AG08396 (cell line): ENCODE data around the gene SDK1.
"Not testable (repeated sequence)": the region's sequence is repeated elsewhere in the genome, so short reads cannot be mapped to it uniquely, and the experiment has no call there.

Source experiments
- DNase-seq: peaks from one replicate; pipeline ENCODE4 v3.0.0; 2012; ENCODE audit warnings: low spot score, mixed read lengths

The SDK1 gene

GRCh38 chr7:4202954-4203353, 901.9 kb downstream of the SDK1 start:
- DNase-seq = no peak

DNA sequence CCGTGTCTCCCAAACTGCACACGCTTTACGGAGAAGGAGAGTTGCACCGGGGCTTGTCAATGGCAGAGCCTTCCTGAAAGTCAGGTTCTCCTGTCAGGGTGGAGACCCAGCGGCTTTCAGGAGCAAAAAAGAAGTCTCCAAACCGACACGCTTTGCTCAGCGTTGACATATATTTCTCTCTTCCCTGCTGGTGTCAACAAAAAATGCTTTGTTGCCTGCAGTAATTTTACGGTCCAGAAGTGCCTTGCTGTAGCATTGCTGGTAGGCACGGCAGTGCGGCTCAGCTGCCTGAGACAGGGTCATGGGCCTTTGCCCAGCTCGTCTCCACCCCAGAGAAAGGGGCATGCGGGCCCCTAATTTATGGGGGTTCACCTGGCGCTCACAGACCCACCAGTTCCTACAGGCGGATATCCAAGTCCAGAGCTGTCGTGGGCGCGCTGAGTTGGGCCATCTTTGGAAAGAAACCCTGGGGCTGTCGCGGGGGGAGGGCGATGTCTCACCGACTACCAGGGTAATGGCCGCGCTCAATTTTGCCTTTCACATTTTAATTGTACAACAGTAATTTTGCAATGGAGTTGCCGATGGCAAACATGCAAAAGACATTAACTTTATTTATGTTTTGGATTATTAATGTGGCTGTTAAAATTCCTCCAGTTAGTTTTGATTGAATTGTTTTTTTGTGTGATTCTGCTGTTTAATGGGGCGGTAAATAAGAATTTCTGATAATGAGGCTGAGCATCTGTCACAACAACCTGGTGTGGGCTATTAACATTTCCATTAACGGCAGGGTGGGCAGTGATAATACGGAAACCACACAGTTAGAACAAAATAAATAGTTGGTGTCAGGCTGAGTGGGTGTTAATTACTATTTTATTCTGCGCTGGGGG, 902.8 kb downstream of the SDK1 start:
- no peak for DNase-seq

GRCh38 chr7:4204513-4205165, 903.6 kb downstream of the SDK1 start:
- DNase-seq = no peak

- DNase-seq = no peak
Measured at GRCh38 chr7:4205828-4206227, 904.8 kb downstream of the SDK1 start.

GRCh38 chr7:4207011-4207410, 906.0 kb downstream of the SDK1 start:
- no peak for DNase-seq

- no peak for DNase-seq
Measured at GRCh38 chr7:4208086-4208485, 907.0 kb downstream of the SDK1 start.

- DNase-seq = no peak
Measured at GRCh38 chr7:4208586-4208985, 907.5 kb downstream of the SDK1 start.

GRCh38 chr7:4209126-4209525, 908.1 kb downstream of the SDK1 start:
- DNase-seq = no peak

GRCh38 chr7:4209966-4210365, 908.9 kb downstream of the SDK1 start:
- DNase-seq = no peak

GRCh38 chr7:4210821-4211220, 909.8 kb downstream of the SDK1 start:
- no peak for DNase-seq

GRCh38 chr7:4211261-4211660, 910.2 kb downstream of the SDK1 start:
- DNase-seq = no peak

GRCh38 chr7:4212376-4212775, 911.3 kb downstream of the SDK1 start:
- no peak for DNase-seq

GRCh38 chr7:4214291-4215155, 913.5 kb downstream of the SDK1 start:
- DNase-seq = no peak

GRCh38 chr7:4215176-4215720, 914.2 kb downstream of the SDK1 start:
- DNase-seq = no peak

DNA sequence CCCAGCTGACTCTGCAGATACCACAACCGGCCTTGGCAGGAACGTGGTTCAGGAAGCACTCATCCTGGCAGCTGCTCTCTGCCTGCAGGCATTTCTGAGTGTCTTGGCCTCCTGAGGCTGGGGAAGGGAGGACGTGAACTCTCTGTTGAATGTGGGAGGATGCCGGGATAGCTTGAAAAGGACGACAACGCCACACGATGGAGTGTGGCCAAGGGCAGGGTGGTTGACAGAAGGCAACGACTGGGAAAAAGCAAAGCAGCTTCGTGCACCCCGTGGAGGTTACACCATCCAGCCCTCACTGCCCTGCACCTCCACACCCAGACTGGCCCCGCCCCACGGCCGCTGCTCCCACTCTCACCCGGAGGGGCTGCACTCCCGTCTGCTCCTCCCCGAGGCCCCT, 915.0 kb downstream of the SDK1 start:
- DNase-seq = no peak

DNA sequence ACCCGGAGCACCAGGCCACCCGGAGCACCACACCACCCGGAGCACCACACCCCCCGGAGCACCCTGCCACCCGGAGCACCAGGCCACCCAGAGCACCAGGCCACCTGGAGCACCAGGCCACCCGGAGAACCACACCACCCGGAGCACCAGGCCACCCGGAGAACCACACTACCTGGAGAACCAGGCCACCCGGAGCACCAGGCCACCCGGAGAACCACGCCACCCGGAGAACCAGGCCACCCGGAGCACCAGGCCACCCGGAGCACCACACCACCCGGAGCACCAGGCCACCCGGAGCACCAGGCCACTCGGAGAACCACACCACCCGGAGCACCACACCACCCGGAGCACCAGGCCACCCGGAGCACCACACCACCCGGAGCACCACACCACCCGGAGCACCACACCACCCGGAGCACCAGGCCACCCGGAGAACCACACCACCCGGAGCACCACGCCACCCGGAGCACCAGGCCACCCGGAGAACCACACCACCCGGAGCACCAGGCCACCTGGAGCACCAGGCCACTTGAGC, 916.1 kb downstream of the SDK1 start:
- DNase-seq = not testable (repeated sequence)

GRCh38 chr7:4218481-4218880, 917.4 kb downstream of the SDK1 start:
- no peak for DNase-seq

- DNase-seq = no peak
Measured at GRCh38 chr7:4220011-4220410, 919.0 kb downstream of the SDK1 start.

- no peak for DNase-seq
Measured at GRCh38 chr7:4221043-4221442, 920.0 kb downstream of the SDK1 start.

- no peak for DNase-seq
Measured at GRCh38 chr7:4222676-4223075, 921.6 kb downstream of the SDK1 start.

DNA sequence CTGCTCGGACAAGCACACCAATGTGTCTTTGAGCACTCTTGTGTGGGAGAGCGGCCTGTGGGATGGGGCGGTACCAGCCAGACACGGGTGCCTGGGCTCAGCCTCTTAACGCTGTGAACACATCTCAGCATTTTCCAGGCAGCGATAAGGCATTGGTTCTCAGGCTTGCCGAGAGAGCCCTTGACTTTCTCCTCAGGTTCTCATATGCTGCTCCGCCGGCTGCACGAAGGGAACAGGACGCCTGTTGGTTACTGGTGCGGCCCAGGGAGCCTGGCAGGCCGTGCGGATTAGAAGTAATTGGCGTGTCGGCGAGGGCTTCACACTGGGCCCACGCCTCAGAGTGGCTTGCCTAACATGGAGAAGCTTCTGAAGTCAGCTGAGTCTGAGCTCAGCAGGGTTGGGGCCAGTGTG, 924.3 kb downstream of the SDK1 start:
- no peak for DNase-seq
